ENCODE measurements around the gene MDM2. TPM values are rescaled to one million over a fixed set of nuclear protein-coding genes. Genes with fewer than 3 reads are reported as not detected.

The MDM2 gene
- polyA plus RNA-seq, 2 of the 4 experiments (the other 2 are of a cell fraction): 40.3 to 96.4 TPM

- TF ChIP-seq FOXS1 (CRISPR knock-in tag; IDR thresholded peaks at IDR 0.05) (no peak), ZFP36 (IDR thresholded peaks at IDR 0.05; ENCODE audit: borderline replicate concordance, partially characterized antibody) (no peak), EP300 (IDR thresholded peaks at IDR 0.05) (0 out of 5 replicates have a peak, but pooled peaks of 1 of the 2 experiments have one; percentile 26), RARB (CRISPR knock-in tag; IDR thresholded peaks at IDR 0.05) (no peak), MAFK (IDR thresholded peaks at IDR 0.05; ENCODE audit: partially characterized antibody) (peak; percentile 61), REST (IDR thresholded peaks at IDR 0.05) (peak; percentile 30; the same call in 1 of the 2 replicates), MAX (IDR thresholded peaks at IDR 0.05) (peak; percentile 28), CEBPB (IDR thresholded peaks at IDR 0.05) (no peak), PHF8 (IDR thresholded peaks at IDR 0.05; ENCODE audit: borderline replicate concordance, low read depth) (no peak; the same call in 1 of the 2 replicates), SREBF2 (IDR thresholded peaks at IDR 0.05) (no peak), HMGXB4 (CRISPR knock-in tag; IDR thresholded peaks at IDR 0.05; ENCODE audit: borderline replicate concordance) (0 out of 2 replicates have a peak, but pooled peaks have one; percentile 6), KDM5A (IDR thresholded peaks at IDR 0.05) (no peak; the same call in 1 of the 2 replicates), BHLHE40 (IDR thresholded peaks at IDR 0.05; ENCODE audit: low read depth, low read length) (no peak), HOXB13 (CRISPR knock-in tag; IDR thresholded peaks at IDR 0.05; ENCODE audit: low read depth) (no peak), CTCF (IDR thresholded peaks at IDR 0.05) (no peak), ELK1 (IDR thresholded peaks at IDR 0.05; ENCODE audit: low read depth, low read length) (no peak), BCL3 (IDR thresholded peaks at IDR 0.05) (peak; percentile 36; the same call in 2 of the 3 replicates), MAZ (IDR thresholded peaks at IDR 0.05; ENCODE audit: borderline replicate concordance, low read depth, low read length) (no peak), CBX8 (IDR thresholded peaks at IDR 0.05) (no peak), PBX3 (IDR thresholded peaks at IDR 0.05) (0 out of 2 replicates have a peak, but pooled peaks have one; percentile 51)
Measured at GRCh38 chr12:68808388-68809189, 612 bp downstream of the MDM2 start (continued).
